NCI-H2227 treated with DMSO at 0.1 percent for 48 hours (cell line): Measurements from ENCODE around the gene GFOD2.
"Not testable (repeated sequence)": the region's sequence is repeated elsewhere in the genome, so short reads cannot be mapped to it uniquely, and the experiment has no call there.

Experiments
- DNase-seq: peaks from one replicate; lab custom pipeline; 2025; lab: John Stamatoyannopoulos, UW

The GFOD2 gene

GRCh38 chr16:67704110-67704509 lies 15.0 kb downstream of the GFOD2 start:
- DNase-seq: no peak

DNA sequence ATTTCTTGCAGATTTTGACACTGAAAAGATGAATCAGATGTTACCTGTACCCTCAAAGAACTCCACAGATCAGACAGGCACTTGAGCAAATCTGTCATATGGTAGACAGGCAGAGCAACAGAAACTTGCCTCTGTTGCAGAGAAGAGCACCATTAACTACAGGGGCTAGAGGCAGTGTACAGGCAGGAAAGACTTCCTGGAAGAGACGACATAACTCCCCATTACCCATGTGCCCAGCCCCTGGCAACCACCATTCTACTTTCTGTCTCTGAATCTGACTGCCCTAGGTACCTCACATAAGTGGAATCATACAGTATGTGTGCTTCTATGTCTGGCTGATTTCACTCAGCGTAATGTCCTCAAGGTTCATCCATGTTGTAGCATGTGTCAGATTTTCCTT lies 15.5 kb downstream of the GFOD2 start:
- DNase-seq: no peak

- DNase-seq: no peak
Measured at GRCh38 chr16:67702130-67702529, 17.0 kb downstream of the GFOD2 start.

GRCh38 chr16:67701420-67701819 lies 17.7 kb downstream of the GFOD2 start:
- DNase-seq: peak; percentile 55

DNA sequence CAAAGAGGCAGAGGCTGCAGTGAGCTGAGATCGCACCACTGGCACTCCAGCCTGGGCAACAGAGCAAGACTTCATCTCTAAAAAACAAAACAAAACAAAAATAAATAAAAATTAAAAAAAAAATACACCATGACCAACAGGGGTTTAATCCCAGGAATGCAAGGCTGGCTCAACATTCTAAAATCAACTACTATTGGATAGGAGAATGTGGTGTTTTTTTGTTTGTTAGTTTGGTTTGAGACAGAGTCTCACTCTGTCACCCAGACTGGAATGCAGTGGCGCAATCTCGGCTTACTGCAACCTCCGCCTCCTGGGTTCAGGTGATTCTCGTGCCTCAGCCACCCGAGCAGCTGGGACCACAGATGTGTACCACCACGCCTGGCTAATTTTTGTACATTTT lies 19.9 kb downstream of the GFOD2 start:
- DNase-seq: no peak

GRCh38 chr16:67697422-67698185 lies 21.5 kb downstream of the GFOD2 start:
- no peak for DNase-seq

DNA sequence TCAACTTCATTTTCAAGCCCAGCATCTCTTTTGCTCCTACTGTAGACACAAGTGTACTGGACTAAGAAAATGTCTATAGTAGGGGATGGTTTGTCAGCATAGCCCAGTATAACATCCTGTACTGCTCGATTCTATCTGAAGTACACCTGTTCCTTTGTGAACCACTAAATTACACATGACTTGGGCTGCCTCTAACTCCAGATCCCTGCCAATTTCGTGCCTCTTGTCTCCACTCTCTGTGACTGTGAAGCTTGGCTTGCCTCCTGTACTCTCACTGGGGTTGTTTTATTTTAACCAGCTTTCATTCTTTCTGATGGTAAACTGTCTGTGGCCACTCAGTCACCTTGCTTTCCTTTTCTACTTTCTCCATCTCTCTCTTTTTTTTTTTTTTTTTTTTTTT lies 24.5 kb downstream of the GFOD2 start:
- no peak for DNase-seq

- not testable (repeated sequence) for DNase-seq
Measured at GRCh38 chr16:67693517-67694285, 25.4 kb downstream of the GFOD2 start.

GRCh38 chr16:67685388-67686112 lies 33.6 kb downstream of the GFOD2 start:
- DNase-seq: no peak

DNA sequence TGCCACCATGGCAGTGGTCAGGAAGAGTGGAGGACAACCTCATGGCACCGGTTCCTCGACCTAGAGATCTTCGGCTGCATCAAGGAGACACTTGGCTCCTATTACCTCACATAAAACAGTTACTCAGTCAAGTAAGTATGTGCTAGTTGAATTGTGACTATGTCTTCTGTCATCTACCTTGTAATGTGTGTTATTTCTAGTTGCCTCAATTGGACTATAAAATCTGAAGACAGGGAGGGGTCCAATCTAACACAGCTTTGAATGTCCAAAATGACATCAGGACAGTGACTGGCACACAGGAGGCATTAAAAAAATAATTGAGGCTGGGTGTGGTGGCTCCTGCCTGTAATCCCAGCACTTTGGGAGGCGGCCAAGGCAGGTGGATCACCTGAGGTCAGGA lies 35.3 kb downstream of the GFOD2 start:
- DNase-seq: no peak

- DNase-seq: no peak
Measured at GRCh38 chr16:67679935-67680897, 38.9 kb downstream of the GFOD2 start.

DNA sequence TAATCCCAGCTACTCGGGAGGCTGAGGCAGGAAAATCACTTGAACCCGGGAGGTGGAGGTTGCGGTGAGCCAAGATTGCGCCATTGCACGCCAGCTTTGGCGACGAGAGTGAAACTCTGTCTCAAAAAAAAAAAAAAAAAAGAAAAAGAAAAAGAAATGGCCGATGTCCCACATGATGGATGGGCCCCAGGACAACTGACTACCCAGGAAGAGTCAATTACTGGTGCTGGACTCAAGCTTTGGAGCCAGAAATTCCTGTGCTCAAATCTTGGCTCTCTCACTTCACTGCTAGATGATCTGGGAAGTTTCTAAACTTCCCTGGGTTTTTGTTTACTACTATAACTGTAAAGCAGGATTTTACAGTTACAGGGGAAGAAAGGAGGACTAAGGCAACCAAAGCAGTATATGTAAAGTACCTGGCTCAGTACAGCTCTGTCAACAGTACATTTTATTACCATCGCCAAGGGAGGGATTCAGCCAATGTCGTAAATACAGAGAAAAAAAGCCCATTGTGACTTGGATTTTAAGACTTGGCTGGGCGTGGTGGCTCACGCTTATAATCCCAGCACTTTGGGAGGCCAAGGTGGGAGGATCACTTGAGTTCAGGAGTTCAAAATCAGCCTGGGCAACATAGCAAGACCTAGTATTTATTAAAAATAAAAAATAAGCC lies 40.6 kb downstream of the GFOD2 start:
- DNase-seq: no peak

DNA sequence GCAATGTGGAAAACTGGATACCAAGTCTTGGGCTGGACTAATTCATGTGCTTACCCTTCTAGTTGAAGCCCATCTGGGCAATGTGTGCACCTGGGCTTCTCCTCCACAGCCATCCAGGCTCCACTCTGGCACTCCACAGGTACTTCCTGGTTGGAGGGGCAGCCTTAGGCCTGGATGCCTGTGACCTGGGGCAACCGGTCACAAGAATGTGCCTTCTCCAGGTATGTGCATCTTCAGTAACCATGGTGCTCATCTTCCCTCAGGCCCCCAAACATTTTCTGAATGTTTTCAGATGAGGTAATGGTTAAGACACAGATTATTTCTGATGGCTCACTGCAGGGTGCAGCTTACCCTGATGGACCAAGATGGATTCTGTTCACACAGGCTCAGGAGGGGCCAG lies 41.4 kb downstream of the GFOD2 start:
- DNase-seq: no peak

DNA sequence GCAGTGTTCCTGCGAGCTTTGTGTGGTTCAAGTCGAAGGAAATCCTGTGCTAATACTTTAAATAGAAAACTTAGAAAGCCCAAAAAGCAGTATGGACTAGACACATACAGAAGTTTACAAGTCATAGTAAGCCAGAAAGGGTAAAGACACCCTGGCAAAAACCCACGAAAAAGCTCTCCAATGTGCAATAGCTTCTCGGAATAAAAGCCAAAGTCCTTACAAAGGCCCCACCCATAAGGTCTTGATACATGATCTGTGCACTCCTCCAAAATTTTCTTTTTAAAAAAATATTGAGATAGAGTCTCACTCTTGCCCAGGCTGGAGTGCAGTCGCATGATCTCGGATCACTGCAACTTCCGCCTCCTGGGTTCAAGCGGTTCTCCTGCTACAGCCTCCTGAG lies 42.2 kb downstream of the GFOD2 start:
- DNase-seq: no peak

GRCh38 chr16:67676516-67676915 lies 42.6 kb downstream of the GFOD2 start:
- no peak for DNase-seq

GRCh38 chr16:67675999-67676398 lies 43.1 kb downstream of the GFOD2 start:
- DNase-seq: no peak

GRCh38 chr16:67675579-67675935 lies 43.6 kb downstream of the GFOD2 start:
- no peak for DNase-seq

GRCh38 chr16:67674851-67675578 lies 44.1 kb downstream of the GFOD2 start:
- no peak for DNase-seq

- DNase-seq: no peak
Measured at GRCh38 chr16:67673712-67674580, 45.2 kb downstream of the GFOD2 start.
